HG03060 (cell line): ENCODE data around the gene INPP1.
A peak's percentile ranks its signal among the peaks of the same experiment; 100 is the strongest.
"Not testable (repeated sequence)": the region's sequence is repeated elsewhere in the genome, so short reads cannot be mapped to it uniquely, and the experiment has no call there.

Experiments
- ATAC-seq: cut with Tn5 transposase; IDR thresholded peaks from one replicate; pipeline ENCODE4 v1.9.1; 2021; ENCODE audit warnings: low read depth, moderate number of reproducible peaks; ENCODE audit not compliant: unreplicated experiment

INPP1 gene, protein sequence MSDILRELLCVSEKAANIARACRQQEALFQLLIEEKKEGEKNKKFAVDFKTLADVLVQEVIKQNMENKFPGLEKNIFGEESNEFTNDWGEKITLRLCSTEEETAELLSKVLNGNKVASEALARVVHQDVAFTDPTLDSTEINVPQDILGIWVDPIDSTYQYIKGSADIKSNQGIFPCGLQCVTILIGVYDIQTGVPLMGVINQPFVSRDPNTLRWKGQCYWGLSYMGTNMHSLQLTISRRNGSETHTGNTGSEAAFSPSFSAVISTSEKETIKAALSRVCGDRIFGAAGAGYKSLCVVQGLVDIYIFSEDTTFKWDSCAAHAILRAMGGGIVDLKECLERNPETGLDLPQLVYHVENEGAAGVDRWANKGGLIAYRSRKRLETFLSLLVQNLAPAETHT

DNA sequence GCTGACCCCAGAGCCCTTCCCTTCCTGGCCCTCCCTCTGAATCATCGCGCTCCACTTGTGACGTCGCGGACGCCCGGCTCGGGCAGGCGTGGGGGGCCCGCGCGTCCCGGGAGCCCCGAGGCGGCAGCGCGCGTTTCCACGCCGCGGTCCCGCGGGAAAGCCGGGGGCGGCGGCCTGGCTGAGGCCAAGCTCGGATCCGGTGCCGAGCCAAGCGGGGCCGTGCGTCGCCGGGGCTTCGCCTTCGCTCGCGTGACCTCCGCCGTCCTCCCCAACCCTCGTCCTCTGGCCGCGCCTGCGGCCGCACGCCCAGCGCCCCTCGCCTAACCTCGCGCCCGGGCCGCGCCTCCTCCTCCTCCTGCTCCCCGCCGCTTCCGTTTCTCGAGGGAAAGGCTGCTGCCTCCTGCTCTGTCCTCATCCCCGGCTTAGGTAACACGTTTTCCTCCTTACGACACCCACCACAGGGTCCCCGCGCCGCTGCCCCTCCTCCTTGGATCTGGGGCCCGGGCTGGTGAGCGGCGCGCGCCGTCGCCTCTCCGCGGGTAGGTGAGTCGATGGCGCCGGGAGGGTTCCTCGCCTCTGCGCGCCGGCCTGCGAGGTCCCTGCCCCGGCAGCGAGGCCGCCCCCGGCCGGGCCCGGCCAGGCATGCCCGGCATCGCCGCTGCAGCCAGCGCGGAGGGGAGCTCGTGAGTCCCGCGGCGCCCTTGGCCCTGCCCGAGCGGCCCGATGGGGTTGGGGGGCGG, at the start of gene INPP1:
Gene INPP1, plus strand, starts transcription at position 54 of the 740 bp plus-strand sequence. CDS start 16,514 bp downstream, outside the sequence.
- no peak for ATAC-seq

DNA sequence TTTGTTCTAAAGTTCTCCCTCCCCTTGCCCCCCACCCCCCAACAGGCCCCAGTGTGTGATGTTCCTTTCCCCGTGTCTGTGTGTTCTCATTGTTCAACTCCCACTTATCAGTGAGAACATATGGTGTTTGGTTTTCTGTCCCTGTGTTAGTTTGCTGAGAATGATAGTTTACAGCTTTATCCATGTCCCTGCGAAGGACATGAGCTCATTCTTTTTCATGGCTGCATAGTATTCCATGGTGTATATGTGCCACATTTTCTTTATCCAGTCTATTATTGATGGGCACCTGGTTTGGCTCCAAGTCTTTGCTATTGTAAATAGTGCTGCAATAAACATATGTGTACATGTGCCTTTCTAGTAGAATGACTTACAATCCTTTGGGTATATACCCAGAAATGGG, 45.5 kb upstream of the INPP1 start:
- not testable (repeated sequence) for ATAC-seq

DNA sequence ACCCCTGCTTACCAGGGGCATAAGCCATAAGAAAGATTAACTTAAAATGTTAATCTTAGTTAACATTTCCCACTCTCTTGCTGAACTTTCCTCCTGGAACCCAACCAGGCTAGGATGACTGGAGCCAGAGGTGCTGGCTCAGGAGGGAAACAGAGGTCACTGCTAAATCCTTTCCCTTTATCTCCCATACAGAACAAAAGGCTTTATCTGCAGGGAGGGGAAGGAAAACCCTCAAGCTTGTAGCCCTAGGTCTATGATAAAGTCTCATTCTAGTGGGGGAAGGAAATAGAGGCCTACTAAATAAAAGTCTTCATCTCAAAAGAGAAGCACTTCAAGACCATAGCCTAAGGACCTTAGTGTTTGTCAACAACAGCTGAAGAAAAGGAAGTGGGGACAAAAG, 42.4 kb upstream of the INPP1 start:
- no peak for ATAC-seq

DNA sequence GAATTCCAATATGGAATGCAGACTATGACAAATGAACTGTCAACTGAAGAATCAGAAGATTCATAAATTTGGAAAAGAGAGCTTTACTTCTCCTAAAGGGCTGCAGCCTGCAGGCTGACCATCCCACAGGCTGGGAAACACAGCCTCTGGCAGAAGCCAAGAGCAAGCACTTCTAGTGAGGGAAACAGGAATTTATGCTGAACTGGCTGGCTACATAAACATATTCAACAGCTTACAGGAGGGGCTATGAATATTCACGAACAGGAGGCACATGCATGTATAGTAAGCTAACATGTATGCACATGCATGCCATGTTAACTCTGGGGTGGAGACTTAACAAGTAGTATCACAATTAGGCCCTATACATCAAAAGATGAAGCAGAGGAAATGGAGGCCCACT, 41.3 kb upstream of the INPP1 start:
- no peak for ATAC-seq

DNA sequence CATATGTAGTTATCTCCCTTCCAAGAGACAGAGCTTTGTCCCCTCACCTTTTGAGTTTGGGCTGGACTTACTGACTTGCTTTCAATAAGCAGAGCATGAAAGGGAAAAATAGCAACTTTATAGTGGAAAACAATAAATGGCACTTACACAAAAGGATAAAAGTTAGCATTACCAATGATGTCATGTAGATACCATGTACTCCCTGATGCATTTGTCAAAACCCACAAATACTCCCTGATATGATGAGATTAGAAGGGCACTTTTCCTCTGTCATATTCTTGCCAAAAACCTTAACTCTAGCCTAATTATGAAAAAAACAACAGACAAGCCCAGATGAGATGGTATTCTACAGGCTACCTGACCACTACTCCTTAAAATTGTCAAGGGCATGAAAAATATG, 39.7 kb upstream of the INPP1 start:
- no peak for ATAC-seq

DNA sequence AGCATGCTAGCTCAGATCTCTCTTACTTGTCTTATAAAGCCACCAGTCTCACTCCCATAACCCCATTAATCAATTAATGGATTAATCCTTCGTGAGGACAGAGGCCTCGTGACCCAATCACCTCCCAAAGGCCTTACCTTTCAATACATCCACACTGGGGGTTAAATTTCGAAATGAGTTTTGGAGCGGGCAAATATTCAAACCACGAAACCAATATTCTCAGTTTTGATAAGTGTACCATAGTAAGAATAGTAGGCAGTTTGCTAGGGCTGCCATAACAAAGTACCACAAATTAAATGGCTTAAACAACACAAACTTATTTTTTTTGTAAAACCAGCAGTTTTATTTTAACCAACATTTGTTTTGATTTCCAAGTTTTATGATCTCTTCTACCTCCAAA, 39.0 kb upstream of the INPP1 start:
- no peak for ATAC-seq

DNA sequence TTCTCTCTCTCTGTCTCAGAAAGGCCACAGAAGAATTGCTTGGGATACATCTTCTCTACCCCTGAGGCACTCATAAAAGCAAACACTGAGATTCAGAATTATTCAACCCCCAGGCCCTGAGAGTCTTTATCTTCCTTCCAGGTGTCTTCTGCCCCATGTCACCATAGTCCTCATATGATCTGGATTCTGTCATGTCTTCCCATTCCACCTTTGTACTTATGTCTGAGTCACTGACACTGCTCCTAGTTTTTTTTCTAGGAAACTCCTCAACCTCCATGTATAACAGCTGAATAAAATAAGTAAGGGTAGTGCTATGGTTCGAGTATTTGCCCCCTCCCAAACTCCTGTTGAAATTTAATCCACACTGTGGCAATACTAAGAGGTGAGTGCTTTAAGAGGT, 35.4 kb upstream of the INPP1 start:
- ATAC-seq = no peak

DNA sequence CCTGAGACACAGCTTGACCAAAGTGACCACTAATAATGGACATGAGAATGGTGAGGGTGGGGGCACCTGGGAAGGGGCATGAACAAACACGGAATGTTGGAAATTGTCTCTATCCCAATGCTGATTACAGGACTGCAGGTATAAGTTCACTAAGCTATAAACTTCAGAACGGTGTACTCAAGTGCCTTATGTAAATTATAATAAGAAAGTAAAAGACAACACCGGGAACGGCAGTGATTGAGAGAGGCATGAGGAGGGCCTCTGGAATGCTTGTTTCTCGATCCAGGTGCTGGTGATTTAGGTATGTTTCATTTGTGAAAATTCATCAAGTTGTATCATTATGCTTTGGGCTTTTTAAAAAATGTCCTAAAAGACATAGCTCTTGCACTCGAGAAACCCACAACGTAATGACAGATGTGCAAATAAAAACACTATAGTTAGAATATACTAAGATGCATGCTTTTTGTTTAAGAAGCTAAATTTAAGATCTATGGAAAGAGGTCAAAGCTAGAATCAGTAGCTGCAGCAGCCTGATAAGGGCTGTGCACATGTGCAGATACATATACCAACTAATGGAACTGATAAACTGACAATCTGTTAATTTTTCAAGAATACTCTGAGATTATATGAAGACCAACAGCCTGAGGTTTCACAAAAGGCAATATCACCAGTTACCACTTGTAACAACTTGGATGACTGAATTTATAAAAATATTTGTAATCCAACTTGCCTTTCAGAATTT, 31.3 kb upstream of the INPP1 start:
- ATAC-seq = no peak

DNA sequence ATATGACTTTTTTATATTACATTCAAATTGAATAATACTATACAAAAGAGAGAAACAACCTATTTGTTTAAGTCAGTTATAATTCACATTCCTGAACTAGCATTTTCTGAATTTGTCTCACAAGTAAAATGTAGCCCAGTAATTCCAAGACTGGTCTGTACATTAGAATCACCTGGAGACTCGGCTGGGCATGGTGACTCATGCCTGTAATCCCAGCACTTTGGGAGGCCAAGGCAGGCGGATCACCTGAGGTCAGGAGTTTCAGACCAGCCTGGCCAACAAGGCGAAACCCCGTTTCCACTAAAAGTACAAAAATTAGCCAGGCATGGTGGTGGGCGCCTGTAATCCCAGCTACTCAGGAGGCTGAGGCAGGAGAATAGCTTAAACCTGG, 30.8 kb upstream of the INPP1 start:
- ATAC-seq = not testable (repeated sequence)

DNA sequence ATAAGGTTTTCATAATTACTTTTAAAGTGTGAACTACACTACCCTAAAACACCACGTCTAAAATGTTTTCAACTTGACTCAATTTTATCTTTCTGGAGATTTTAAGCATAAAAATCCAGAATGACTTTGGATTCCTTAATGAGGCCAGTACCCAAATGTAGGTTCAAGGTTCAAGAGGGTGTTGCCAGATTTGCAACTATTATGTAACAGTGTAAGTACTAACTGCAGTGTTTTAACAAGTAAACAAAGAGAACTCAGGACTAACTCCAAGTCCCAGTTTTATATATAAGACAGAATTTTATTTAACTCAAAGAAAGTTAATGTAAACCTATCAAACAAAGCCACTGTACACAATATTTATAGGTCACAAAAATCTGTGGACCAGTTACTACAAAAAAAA, 29.5 kb upstream of the INPP1 start:
- ATAC-seq = no peak

DNA sequence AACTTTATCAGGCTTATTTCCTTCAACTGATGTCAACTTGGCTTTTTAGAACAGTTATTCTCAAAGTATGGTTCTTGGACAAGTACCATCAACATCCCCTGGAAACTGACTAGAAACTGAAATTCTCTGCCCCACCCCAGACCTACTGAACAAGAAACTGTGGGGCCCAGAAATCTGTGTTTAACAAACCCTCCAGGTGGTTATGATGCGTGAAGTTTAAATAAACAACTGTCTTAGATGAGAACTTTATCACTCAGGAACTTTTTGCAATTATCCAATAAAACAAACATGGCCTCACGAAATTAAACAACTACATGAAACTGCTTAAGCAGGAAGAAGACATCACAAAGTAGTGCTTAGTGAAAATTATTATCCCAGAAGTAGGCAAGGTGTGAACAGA, 28.1 kb upstream of the INPP1 start:
- ATAC-seq = no peak

DNA sequence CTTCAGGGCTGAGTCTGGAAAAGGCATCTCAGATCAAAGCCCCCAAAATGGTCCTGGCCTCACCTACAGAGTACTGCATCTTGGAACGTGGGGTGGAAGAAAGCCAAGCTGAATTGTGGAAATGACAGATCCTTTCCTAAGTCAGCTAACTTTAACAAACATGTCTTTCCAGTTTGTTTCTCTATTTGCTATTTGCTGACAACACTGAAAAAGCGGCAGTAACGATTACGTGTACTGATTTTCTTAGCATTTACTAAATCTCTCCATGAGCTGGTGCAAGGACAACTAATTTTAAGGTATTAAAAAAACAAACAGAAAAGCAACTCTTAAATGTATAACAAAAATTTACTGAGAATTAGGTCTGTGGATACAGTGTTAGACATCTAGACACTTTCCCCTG, 24.9 kb upstream of the INPP1 start:
- no peak for ATAC-seq

DNA sequence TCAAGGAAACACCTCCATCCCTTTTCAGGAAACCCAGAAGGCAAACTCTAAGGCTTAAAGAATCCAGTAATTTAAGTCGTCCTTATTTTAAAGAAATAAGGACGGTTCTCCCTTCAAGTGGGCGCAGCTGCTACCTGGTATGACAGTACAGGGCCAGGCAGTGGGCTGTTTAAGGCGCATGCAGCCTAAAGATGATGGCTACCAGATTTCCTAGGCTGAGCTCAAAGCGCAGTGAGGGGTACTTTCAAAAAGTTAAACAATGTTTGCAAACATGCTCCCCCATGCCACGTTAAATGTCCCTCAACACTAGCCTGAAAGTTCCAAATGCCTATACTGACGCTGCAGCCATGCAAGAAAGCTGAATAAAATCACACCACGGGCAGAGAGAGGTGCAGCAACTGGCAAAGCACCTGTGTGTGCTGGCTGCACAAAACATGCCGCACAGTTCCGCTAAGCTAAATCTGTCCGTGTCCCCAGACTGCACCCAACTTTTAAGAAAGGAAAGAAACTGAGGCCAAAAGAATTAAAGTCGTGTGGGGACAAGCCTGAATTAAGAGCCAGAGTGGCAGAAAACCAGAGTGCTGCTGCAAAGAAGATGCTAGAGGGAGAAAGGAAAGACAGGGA, 24.3 kb upstream of the INPP1 start:
- peak; percentile 20 for ATAC-seq

DNA sequence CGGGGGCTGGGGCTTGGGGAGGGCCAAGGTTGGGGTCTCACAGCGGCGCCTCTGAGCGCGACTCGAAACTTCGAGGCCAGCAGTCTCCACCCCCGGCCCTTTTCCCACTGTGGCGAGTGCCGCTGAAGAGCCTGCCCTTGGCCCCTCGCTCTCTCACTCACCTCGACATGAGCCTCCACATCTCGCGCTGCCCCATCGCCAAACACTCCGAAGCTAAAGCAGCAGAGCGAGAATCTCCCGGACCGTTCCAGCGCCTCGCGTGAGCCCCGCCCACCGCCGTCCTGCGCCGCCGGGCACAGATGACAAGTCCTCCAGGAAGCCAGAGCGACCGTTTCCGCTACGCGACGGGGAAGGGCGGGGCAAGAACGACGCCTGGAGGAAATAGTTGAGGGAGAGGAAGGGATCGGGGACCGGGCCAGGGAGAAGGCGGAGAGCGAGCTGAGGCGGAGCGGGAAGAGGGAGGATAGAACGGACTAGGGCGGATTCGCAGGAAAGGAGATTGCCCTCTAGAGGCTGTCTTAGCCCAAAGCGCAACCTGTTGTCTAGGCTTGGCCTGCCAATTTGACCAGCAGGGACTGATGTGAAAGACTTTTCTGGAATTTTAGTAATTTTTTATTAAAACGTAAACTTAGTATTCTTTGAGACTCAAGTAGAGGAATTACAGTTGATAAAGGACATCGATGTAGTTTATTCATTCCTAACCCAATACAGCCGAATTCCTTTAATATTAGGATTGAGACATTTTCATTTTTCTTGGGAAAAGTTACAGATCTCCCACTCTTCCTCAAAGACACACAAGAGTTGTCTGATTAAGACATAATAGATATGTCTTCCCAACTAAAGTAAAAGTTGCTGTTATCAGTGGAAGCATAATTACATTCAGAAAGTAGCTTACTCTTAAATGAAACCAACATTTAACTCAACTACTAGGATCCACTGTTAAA, 23.6 kb upstream of the INPP1 start, which contains the start of gene HIBCH:
Gene HIBCH, minus strand, starts transcription at position 272 of the 944 bp plus-strand sequence. Its CDS starts 76 bp downstream, at position 196.
- ATAC-seq = peak; percentile 69

DNA sequence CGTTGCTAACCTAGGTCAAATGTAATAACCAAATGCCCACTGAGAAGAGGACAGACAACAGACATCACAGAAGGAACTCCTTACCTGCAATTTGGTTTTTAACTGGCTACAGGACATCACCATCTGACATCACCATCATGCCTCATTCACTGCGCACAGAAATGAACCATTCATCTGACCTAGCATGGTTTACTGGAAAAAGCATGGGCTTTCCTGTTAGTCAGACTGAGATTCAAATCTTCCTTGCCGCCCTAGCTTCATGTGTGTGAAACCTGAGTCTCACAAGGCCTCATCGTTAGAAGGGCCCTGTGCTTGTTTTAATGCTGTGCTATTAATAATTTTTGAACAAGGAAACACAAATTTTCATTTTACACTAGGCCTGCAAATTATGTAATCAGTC, 22.7 kb upstream of the INPP1 start:
- no peak for ATAC-seq

DNA sequence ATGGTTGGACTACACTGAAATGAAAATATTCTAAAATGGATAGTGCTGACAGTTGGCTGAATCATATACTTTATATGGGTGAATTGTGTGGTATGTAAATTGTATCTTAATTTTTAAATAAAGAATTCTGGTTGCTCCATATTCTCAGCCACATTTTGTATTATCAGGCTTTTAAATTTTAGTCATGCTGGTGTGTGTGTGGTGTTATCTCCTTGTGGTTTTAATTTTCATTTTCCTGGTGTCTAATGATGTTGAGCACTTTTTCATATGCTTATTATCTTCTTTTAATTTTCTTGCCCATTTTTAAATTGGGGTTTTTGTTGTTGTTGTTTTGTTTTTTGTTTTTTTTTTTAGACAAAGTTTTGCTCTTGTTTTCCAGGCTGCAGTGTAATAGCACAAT, 20.0 kb upstream of the INPP1 start:
- no peak for ATAC-seq

DNA sequence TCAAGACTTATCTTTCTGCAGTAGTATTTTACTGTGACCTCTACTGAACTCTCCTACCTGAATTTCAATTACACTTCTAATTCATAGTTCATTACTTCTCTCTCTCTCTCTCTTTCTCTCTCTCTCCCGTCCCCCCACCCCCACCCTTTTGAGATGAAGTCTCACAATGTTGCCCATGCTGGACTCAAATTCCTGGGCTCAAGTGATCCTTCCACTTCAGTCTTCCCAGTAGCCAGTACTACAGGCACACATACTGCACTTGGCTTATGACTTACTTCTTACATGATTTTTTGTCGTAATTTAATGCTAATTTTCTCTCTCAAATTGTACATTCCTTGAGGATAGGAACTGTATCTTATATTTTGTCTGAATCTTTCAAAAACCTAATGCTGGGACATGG, 17.8 kb upstream of the INPP1 start:
- no peak for ATAC-seq

DNA sequence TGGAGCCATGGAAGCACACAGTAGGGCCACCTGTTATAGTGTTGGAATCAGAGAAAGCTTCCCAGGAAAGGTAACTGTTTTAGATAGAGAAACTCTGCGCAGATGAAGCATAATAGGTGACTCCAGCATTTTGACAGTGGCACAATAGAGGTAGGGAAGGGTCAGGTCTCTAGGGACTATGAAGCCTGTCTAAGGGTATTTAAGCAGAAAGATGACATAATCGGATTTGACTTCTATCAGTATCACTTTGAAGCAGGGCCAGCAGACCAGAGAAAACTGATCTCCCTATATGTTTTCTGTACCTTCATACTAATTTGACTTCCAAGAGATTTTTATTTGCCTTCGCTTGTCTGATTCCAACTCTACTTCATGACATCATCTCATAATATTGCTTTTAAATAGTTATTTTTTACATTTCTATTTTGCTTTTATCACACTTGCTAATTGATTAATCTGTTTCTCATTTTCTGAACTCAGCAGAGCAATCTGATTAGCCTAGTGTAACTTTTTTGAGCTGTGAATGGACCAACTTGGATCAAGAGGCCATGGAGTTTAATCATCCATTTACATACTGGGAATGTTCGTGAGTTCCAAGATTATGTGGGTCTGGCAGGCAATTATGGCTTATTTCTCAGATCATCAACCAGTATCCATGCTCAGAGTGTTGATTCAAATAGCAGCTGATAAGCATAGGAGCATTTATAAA, 15.4 kb upstream of the INPP1 start:
- ATAC-seq = no peak

DNA sequence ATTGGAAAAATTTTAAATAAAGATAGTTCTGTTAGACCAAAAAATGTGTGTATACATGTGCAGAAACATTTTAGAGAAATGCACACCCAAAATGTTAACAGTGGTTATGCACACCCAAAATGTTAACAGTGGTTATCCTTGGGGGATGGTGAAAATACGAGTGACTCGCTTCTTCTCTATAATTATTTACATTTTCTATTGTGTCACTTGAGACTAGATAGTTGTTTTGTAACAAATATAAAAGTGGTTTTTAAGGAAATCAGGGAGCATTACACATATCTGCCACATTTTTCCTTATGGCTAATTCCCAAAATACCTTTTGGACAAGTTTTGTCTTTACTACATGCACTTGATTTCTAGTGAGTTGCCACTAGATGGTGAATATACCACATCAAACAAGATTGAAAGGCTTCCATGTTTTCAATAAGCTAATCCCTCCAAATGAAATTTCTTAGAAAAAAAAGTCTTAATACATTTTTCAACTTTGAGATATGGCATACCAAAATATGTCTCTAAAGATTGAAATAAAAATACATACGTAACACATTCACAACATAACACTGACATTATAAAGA, 14.7 kb upstream of the INPP1 start:
- ATAC-seq = no peak
